SK-N-SH (cell line): ENCODE results near the gene RNF145. TPM values are rescaled to one million over a fixed set of nuclear protein-coding genes. Genes with fewer than 3 reads are reported as not detected.

Experiments
- polyA plus RNA-seq, 3 experiments: library from polyadenylated mRNA; depleted of rRNA; stranded (reverse); fragments of >200 nt; gene quantifications; 2 replicates each; pipeline ENCODE4 v1.2.3, GENCODE V29; 2012
- small RNA-seq, 7 experiments: library from RNA; depleted of rRNA; stranded (forward); fragments of <200 nt; gene quantifications; one replicate each; pipeline ENCODE3, GENCODE V24; 2012

RNF145 gene
- polyA plus RNA-seq, 1 of the 3 experiments (the other 2 are of a cell fraction) = 36.1 TPM

Small RNA genes lying within 50 kb of the gene (small RNA-seq; reads per million reads assigned to genes)
- gene RF00263 = 0 reads per million in 7 experiments

Other genes with a start within 250 kb of the RNF145 start
- 0.26 and 0.36 TPM in 2 replicates for gene EBF1, start 109.6 kb downstream of the RNF145 start, polyA plus RNA-seq (2012; rRNA removed)
- 13.8 and 19.5 TPM in 2 replicates for gene UBLCP1, start 53.7 kb upstream of the RNF145 start, polyA plus RNA-seq (2012; rRNA removed)
- gene IL12B, start 120.9 kb upstream of the RNF145 start, polyA plus RNA-seq (2012; rRNA removed) = not detected in 2 replicates